Muscle layer of colon (tissue), 2 donors: ENCODE data around the gene TFDP1.
A peak's percentile ranks its signal among the peaks of the same experiment; 100 is the strongest.

Source experiments
- H3K27ac ChIP-seq: one replicate; pipeline ENCODE4 v1.7.0; 2013; ENCODE audit warnings: low read depth, mild to moderate bottlenecking, low read length, moderate library complexity
- H3K27me3 ChIP-seq, 2 donors: one replicate each; pipeline ENCODE4 v1.7.0; 2013; ENCODE audit warnings: low read length in 2 of 2, mild to moderate bottlenecking in 2 of 2; ENCODE audit not compliant: insufficient read depth in 2 of 2, control insufficient read depth in 1 of 2
- H3K36me3 ChIP-seq: one replicate; pipeline ENCODE4 v1.7.0; 2013; ENCODE audit warnings: mild to moderate bottlenecking, low read length; ENCODE audit not compliant: insufficient read depth
- H3K4me1 ChIP-seq: one replicate; pipeline ENCODE4 v1.7.0; 2013; ENCODE audit warnings: mild to moderate bottlenecking, low read length; ENCODE audit not compliant: insufficient read depth
- H3K4me3 ChIP-seq, 2 donors: one replicate each; pipeline ENCODE4 v1.7.0; 2013; ENCODE audit warnings: low read length in 2 of 2, low read depth in 1 of 2, mild to moderate bottlenecking in 1 of 2, moderate library complexity in 1 of 2
- H3K9ac ChIP-seq: one replicate; pipeline ENCODE4 v1.7.0; 2013; ENCODE audit warnings: low read length
- H3K9me3 ChIP-seq: one replicate; pipeline ENCODE4 v1.7.0; 2013; ENCODE audit warnings: mild to moderate bottlenecking, low read length
- donor health status: abdominal sarcoma.
- donor health status: Adenocarcinoma of cecum.

TFDP1 gene

DNA sequence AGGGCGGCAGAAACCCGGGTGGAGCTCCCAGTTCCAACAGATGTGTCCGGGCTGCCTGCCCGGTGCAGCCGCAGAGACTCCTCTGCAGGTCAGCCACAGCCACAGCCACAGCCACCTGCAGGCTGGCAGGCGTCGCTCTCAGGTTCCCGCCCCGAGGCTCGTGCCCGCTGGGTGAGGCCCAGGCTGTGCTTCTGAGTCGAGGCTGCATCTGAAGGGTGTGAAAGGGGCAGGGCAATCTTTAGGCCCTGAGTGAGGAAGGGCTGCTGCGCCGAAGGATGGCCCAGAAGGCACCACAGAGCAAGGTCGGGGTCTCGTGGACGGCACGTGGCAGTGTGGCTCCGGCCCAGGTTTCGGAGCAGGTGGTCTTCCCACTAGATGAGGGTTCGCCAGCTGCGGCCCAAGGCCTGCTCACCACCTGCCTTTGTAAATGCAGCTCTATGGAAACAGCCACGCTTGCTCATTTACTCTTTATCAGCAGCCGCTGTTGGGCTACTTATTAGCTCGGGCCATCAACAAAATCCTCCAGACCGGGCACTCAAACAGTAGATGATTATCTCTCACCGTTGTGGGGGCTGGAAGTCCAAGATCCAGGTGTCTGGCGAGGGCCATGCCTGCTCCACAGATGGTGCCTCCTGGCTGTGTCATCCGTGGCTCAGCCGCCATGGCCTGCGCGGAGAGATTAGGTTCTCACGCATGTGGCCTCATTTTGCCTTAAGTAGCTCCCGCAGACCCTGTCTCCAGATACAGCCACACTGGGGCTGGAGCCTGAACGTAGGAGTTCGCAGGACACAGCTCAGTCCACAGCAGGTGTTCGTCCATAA lies 40.3 kb upstream of the TFDP1 start:
- Histone ChIP-seq H3K4me1 (peaks cover 31% of the 10 kb centered on the region), H3K36me3 (peaks cover 11% of the 10 kb centered on the region), H3K9ac (no peak overlapping the region), H3K27ac (no peak overlapping the region), H3K9me3 (no peaks in the 10 kb centered on the region), H3K4me3 (no peak overlapping the region), H3K27me3 (no peaks in the 10 kb centered on the region)

- Histone ChIP-seq H3K27me3 (no peaks in the 10 kb centered on the region), H3K9me3 (no peaks in the 10 kb centered on the region), H3K27ac (no peak overlapping the region), H3K9ac (no peak overlapping the region), H3K36me3 (peaks cover 11% of the 10 kb centered on the region), H3K4me3 (no peak overlapping the region), H3K4me1 (peaks cover 34% of the 10 kb centered on the region)
Measured at GRCh38 chr13:113544896-113545295, 39.7 kb upstream of the TFDP1 start.

GRCh38 chr13:113545455-113545930 lies 39.1 kb upstream of the TFDP1 start:
- peak overlapping the region; percentile 20 for H3K27ac ChIP-seq
- peaks cover 10% of the 10 kb centered on the region for H3K36me3 ChIP-seq
- H3K4me1 ChIP-seq: peaks cover 34% of the 10 kb centered on the region
- no peak overlapping the region for H3K9ac ChIP-seq
- H3K27me3 ChIP-seq: no peaks in the 10 kb centered on the region
- H3K4me3 ChIP-seq: no peak overlapping the region
- no peaks in the 10 kb centered on the region for H3K9me3 ChIP-seq

- Histone ChIP-seq H3K27ac (peak overlapping the region; percentile 20), H3K36me3 (peaks cover 13% of the 10 kb centered on the region), H3K9me3 (no peaks in the 10 kb centered on the region), H3K4me3 (no peak overlapping the region), H3K27me3 (no peaks in the 10 kb centered on the region), H3K4me1 (peaks cover 34% of the 10 kb centered on the region), H3K9ac (no peak overlapping the region)
Measured at GRCh38 chr13:113545931-113546516, 38.5 kb upstream of the TFDP1 start.

DNA sequence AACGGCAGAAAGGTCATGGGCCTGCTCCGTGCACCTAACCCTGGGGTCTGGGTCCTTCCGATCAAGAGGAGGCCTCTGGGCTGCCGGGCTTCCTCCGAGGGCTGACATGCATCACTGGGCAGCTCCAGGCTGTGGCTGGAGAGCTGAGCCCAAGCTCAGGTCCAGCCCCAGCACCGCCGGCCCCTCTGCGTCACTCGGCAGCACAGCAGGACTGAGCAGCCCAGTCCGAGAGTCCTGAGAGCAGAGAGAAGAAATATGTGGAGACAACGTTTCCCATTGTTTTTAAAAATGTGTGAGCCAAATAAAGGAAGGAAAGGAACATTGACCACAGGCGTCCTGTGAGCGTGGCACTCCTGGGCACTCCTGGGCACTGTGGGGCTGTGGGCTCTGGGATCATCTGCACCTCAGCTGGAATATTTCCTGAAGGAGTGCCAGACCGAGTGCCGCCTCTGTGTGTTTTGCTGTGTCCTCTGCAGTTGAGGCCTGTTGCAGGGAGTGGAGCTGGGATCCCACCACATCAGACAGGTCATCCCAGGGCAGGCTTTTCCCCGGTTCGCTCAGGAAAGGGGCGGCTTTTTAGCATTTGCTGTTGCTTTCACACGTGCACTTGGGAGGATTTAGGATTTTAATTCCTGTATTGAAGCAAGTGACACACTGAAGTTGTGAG lies 37.8 kb upstream of the TFDP1 start:
- H3K4me3 ChIP-seq: no peak overlapping the region
- H3K27ac ChIP-seq: peak overlapping the region; percentile 19
- no peak overlapping the region for H3K9ac ChIP-seq
- no peaks in the 10 kb centered on the region for H3K27me3 ChIP-seq
- no peaks in the 10 kb centered on the region for H3K9me3 ChIP-seq
- peaks cover 15% of the 10 kb centered on the region for H3K36me3 ChIP-seq
- peaks cover 34% of the 10 kb centered on the region for H3K4me1 ChIP-seq

- H3K27me3 ChIP-seq: no peaks in the 10 kb centered on the region
- H3K36me3 ChIP-seq: peaks cover 22% of the 10 kb centered on the region
- peak overlapping the region; percentile 16 for H3K27ac ChIP-seq
- H3K9ac ChIP-seq: no peak overlapping the region
- H3K4me3 ChIP-seq: no peak overlapping the region
- peaks cover 34% of the 10 kb centered on the region for H3K4me1 ChIP-seq
- H3K9me3 ChIP-seq: no peaks in the 10 kb centered on the region
Measured at GRCh38 chr13:113547238-113547971, 37.1 kb upstream of the TFDP1 start.

- Histone ChIP-seq H3K27ac (peak overlapping the region; percentile 65), H3K4me3 (peak overlapping the region in 1 of 2 donors; percentile 24), H3K36me3 (peaks cover 23% of the 10 kb centered on the region), H3K9ac (no peak overlapping the region), H3K4me1 (peaks cover 34% of the 10 kb centered on the region), H3K9me3 (no peaks in the 10 kb centered on the region), H3K27me3 (no peaks in the 10 kb centered on the region)
Measured at GRCh38 chr13:113548171-113548641, 36.3 kb upstream of the TFDP1 start.

GRCh38 chr13:113548778-113549621 lies 35.6 kb upstream of the TFDP1 start:
- no peaks in the 10 kb centered on the region for H3K27me3 ChIP-seq
- peaks cover 34% of the 10 kb centered on the region for H3K4me1 ChIP-seq
- H3K9me3 ChIP-seq: no peaks in the 10 kb centered on the region
- peak overlapping the region in 1 of 2 donors; percentile 24 for H3K4me3 ChIP-seq
- peak overlapping the region; percentile 65 for H3K27ac ChIP-seq
- no peak overlapping the region for H3K9ac ChIP-seq
- H3K36me3 ChIP-seq: peaks cover 29% of the 10 kb centered on the region

DNA sequence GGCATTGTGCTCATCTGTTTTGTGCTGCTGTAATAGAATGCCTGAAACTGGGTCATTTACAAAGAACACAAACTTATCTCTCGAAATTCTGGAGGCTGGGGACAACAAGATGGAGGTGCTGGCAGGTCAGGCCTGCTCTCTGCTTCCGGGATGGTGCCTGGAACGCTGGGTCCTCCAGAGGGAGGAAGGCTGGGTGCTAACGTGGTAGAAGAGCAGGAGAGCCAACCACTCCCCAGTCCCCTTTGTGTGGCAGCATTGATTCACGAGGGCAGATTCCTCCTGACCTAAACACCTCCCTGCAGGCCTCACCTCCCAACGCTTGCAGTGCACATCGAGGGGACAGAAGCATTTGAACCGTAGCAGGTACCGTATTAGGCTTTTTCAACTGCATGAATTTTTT lies 34.1 kb upstream of the TFDP1 start:
- Histone ChIP-seq H3K36me3 (peaks cover 29% of the 10 kb centered on the region), H3K27me3 (no peaks in the 10 kb centered on the region), H3K4me3 (no peak overlapping the region), H3K9ac (no peak overlapping the region), H3K4me1 (peaks cover 34% of the 10 kb centered on the region), H3K9me3 (no peaks in the 10 kb centered on the region), H3K27ac (no peak overlapping the region)

- Histone ChIP-seq H3K4me1 (peaks cover 30% of the 10 kb centered on the region), H3K27ac (no peak overlapping the region), H3K27me3 (no peaks in the 10 kb centered on the region), H3K4me3 (no peak overlapping the region), H3K9ac (no peak overlapping the region), H3K9me3 (no peaks in the 10 kb centered on the region), H3K36me3 (peaks cover 29% of the 10 kb centered on the region)
Measured at GRCh38 chr13:113551081-113552000, 33.2 kb upstream of the TFDP1 start.
